ENCODE measurements around the gene TEK.

Gene TEK

GRCh38 chr9:27124151-27124550 lies 15.1 kb downstream of the TEK start:
- no peak for DNase-seq (ENCODE audit: low read depth in 2 of 2)

- DNase-seq (ENCODE audit: low read depth in 2 of 2), result no peak
Observed at GRCh38 chr9:27125030-27125429, 16.0 kb downstream of the TEK start.

- no peak for DNase-seq (ENCODE audit: low read depth in 2 of 2)
Observed at GRCh38 chr9:27125936-27126335, 16.9 kb downstream of the TEK start.

GRCh38 chr9:27126670-27127069 lies 17.6 kb downstream of the TEK start:
- DNase-seq (ENCODE audit: low read depth in 2 of 2), result no peak

GRCh38 chr9:27129221-27129620 lies 20.2 kb downstream of the TEK start:
- no peak for DNase-seq (ENCODE audit: low read depth in 2 of 2)

- no peak for DNase-seq (ENCODE audit: low read depth in 2 of 2)
Observed at GRCh38 chr9:27131731-27132130, 22.7 kb downstream of the TEK start.

GRCh38 chr9:27133817-27134216 lies 24.8 kb downstream of the TEK start:
- DNase-seq (ENCODE audit: low read depth in 2 of 2), result no peak

GRCh38 chr9:27142299-27142930 lies 33.4 kb downstream of the TEK start:
- no peak for DNase-seq (ENCODE audit: low read depth in 2 of 2)

- DNase-seq (ENCODE audit: low read depth in 2 of 2), result no peak
Observed at GRCh38 chr9:27145143-27145542, 36.1 kb downstream of the TEK start.

- DNase-seq (ENCODE audit: low read depth in 2 of 2), result no peak
Observed at GRCh38 chr9:27149651-27150050, 40.6 kb downstream of the TEK start.

- no peak for DNase-seq (ENCODE audit: low read depth in 2 of 2)
Observed at GRCh38 chr9:27150746-27151406, 41.9 kb downstream of the TEK start.

GRCh38 chr9:27151693-27152404 lies 42.8 kb downstream of the TEK start:
- no peak for DNase-seq (ENCODE audit: low read depth in 2 of 2)

- DNase-seq (ENCODE audit: low read depth in 2 of 2), result no peak
Observed at GRCh38 chr9:27152405-27152718, 43.3 kb downstream of the TEK start.

- no peak for DNase-seq (ENCODE audit: low read depth in 2 of 2)
Observed at GRCh38 chr9:27154908-27155307, 45.9 kb downstream of the TEK start.

GRCh38 chr9:27157097-27157496 lies 48.1 kb downstream of the TEK start:
- DNase-seq (ENCODE audit: low read depth in 2 of 2), result no peak

- no peak for DNase-seq (ENCODE audit: low read depth in 2 of 2)
Observed at GRCh38 chr9:27157736-27158135, 48.7 kb downstream of the TEK start.

GRCh38 chr9:27160636-27161035 lies 51.6 kb downstream of the TEK start:
- DNase-seq (ENCODE audit: low read depth in 2 of 2), result no peak

- no peak for DNase-seq (ENCODE audit: low read depth in 2 of 2)
Observed at GRCh38 chr9:27162045-27162444, 53.0 kb downstream of the TEK start.

- no peak for DNase-seq (ENCODE audit: low read depth in 2 of 2)
Observed at GRCh38 chr9:27165068-27165467, 56.0 kb downstream of the TEK start.

GRCh38 chr9:27165670-27166069 lies 56.6 kb downstream of the TEK start:
- DNase-seq (ENCODE audit: low read depth in 2 of 2), result no peak

- DNase-seq (ENCODE audit: low read depth in 2 of 2), result no peak
Observed at GRCh38 chr9:27168496-27168895, 59.5 kb downstream of the TEK start.

GRCh38 chr9:27168951-27169350 lies 59.9 kb downstream of the TEK start:
- DNase-seq (ENCODE audit: low read depth in 2 of 2), result no peak

- DNase-seq (ENCODE audit: low read depth in 2 of 2), result no peak
Observed at GRCh38 chr9:27176971-27177370, 67.9 kb downstream of the TEK start.

Data from stimulated activated CD8-positive, alpha-beta memory T cell treated with anti-CD3 and anti-CD28 coated beads, Interleukin-7, amount 100 ng/mL, for 1 hour (primary cell).